Measurements from ENCODE around the gene TMBIM4. TPM values are rescaled to one million over a fixed set of nuclear protein-coding genes. Genes with fewer than 3 reads are reported as not detected.

TMBIM4 gene
- total and polyA plus RNA-seq, 8 donors, result 56.4 to 106 (median 64.1) TPM

- no peak for FAIRE-seq
- H3K27me3 ChIP-seq, result no peaks in the 10 kb centered on the region
- no peak overlapping the region for H3K4me3 ChIP-seq
- peaks cover 0 to 3% (median 0%) of the 10 kb centered on the region in 3 donors for H3K4me1 ChIP-seq
- no peak for ATAC-seq
- TF ChIP-seq CTCF (IDR thresholded peaks at IDR 0.05), result no peak
- WGBS, 2 donors, result 94 to 98% methylated on average over 28 of the region's 28 CpGs
- H3K36me3 ChIP-seq, result no peaks in the 10 kb centered on the region
- intact Hi-C loops (cut with DNase I), result no loop called here
- DNase-seq, result peak in 1 of 6 donors; percentile 58
- no peak overlapping the region for H3K27ac ChIP-seq
- H3K9me3 ChIP-seq, result no peaks in the 10 kb centered on the region
Measured at GRCh38 chr12:66160704-66161103, 9.1 kb downstream of the TMBIM4 start.

- H3K9me3 ChIP-seq, result no peaks in the 10 kb centered on the region
- H3K27ac ChIP-seq, result no peak overlapping the region
- no peaks in the 10 kb centered on the region for H3K36me3 ChIP-seq
- no peak for FAIRE-seq
- TF ChIP-seq CTCF (IDR thresholded peaks at IDR 0.05), result no peak
- no peaks in the 10 kb centered on the region for H3K27me3 ChIP-seq
- intact Hi-C loops (cut with DNase I), result no loop called here
- DNase-seq, result no peak
- no peak for ATAC-seq
- H3K4me1 ChIP-seq, result no peaks in the 10 kb centered on the region
- no peak overlapping the region for H3K4me3 ChIP-seq
Measured at GRCh38 chr12:66159123-66159522, 10.7 kb downstream of the TMBIM4 start.

GRCh38 chr12:66156654-66157053 is 13.1 kb downstream of the TMBIM4 start:
- H3K36me3 ChIP-seq, result no peaks in the 10 kb centered on the region
- no peak overlapping the region for H3K4me3 ChIP-seq
- DNase-seq (no peak), ATAC-seq (no peak), FAIRE-seq (no peak)
- H3K9me3 ChIP-seq, result no peaks in the 10 kb centered on the region
- no peaks in the 10 kb centered on the region for H3K27me3 ChIP-seq
- no peak for TF ChIP-seq CTCF (IDR thresholded peaks at IDR 0.05)
- 98 to 100% methylated on average over 2 of the region's 2 CpGs for WGBS, 2 donors
- no peaks in the 10 kb centered on the region for H3K4me1 ChIP-seq
- H3K27ac ChIP-seq, result no peak overlapping the region
- intact Hi-C loops (cut with DNase I), result no loop called here

- Histone ChIP-seq H3K4me3 (no peak overlapping the region), H3K9me3 (no peaks in the 10 kb centered on the region), H3K27ac (no peak overlapping the region), H3K27me3 (no peaks in the 10 kb centered on the region), H3K4me1 (no peaks in the 10 kb centered on the region), H3K36me3 (peaks cover 0 to 4% (median 0%) of the 10 kb centered on the region in 3 donors)
- ATAC-seq (no peak), FAIRE-seq (no peak), DNase-seq (no peak)
- intact Hi-C loops (cut with DNase I), result no loop called here
- TF ChIP-seq CTCF (IDR thresholded peaks at IDR 0.05), result no peak
Measured at GRCh38 chr12:66154776-66155175, 15.0 kb downstream of the TMBIM4 start.

GRCh38 chr12:66152732-66153131 is 17.1 kb downstream of the TMBIM4 start:
- ATAC-seq (no peak), DNase-seq (no peak), FAIRE-seq (no peak)
- Histone ChIP-seq H3K9me3 (no peaks in the 10 kb centered on the region), H3K36me3 (peaks cover 0 to 4% (median 0%) of the 10 kb centered on the region in 3 donors), H3K27me3 (no peaks in the 10 kb centered on the region), H3K4me3 (no peak overlapping the region), H3K4me1 (no peaks in the 10 kb centered on the region), H3K27ac (no peak overlapping the region)
- no peak for TF ChIP-seq CTCF (IDR thresholded peaks at IDR 0.05)
- 87 to 93% methylated on average over 1 of the region's 1 CpG for WGBS, 2 donors
- intact Hi-C loops (cut with DNase I), result no loop called here

Measured in pancreas (tissue), 10 donors.